Lung (tissue), 12 donors: ENCODE results near the gene RPRD2. TPM values are rescaled to one million over a fixed set of nuclear protein-coding genes. Genes with fewer than 3 reads are reported as not detected.

ENCODE experiments used
- ATAC-seq: fragments of 200-7000 bp; cut with Tn5 transposase; one replicate; pipeline ENCODE4 v1.9.1; 2020; ENCODE audit warnings: moderate number of reproducible peaks; ENCODE audit not compliant: insufficient read depth, low FRiP score
- DNase-seq, 3 donors: peaks; one replicate each; pipeline ENCODE4 v3.0.0-alpha.2; 2013 to 2017
- H3K27ac ChIP-seq, 2 donors: one replicate each; pipeline ENCODE4 v1.5.1; 2013; ENCODE audit warnings: mild to moderate bottlenecking in 2 of 2, moderate library complexity in 2 of 2, control low read depth in 1 of 2, inconsistent platforms in 1 of 2, low read depth in 1 of 2, low read length in 1 of 2
- H3K27me3 ChIP-seq, 3 donors: one replicate each; pipeline ENCODE4 v1.5.1; 2013; ENCODE audit warnings: low read length in 2 of 3; ENCODE audit not compliant: control insufficient read depth in 3 of 3, insufficient read depth in 3 of 3
- H3K36me3 ChIP-seq, 4 donors: one replicate each; pipeline ENCODE4 v1.5.1; 2013; ENCODE audit warnings: low read length in 4 of 4, mild to moderate bottlenecking in 1 of 4, moderate library complexity in 1 of 4; ENCODE audit not compliant: control insufficient read depth in 4 of 4, insufficient read depth in 4 of 4
- H3K4me1 ChIP-seq, 5 donors: one replicate each; pipeline ENCODE4 v1.5.1; 2013; ENCODE audit warnings: low read length in 5 of 5, mild to moderate bottlenecking in 2 of 5, moderate library complexity in 1 of 5; ENCODE audit not compliant: control insufficient read depth in 5 of 5, insufficient read depth in 5 of 5
- H3K4me3 ChIP-seq: one replicate; pipeline ENCODE4 v1.5.1; 2013; ENCODE audit warnings: mild to moderate bottlenecking, control low read depth, moderate library complexity
- H3K9ac ChIP-seq, 2 donors: one replicate each; pipeline ENCODE4 v1.5.1; 2013; ENCODE audit warnings: low read length in 2 of 2, control low read depth in 1 of 2; ENCODE audit not compliant: insufficient read depth in 1 of 2
- H3K9me3 ChIP-seq, 4 donors: one replicate each; pipeline ENCODE4 v1.5.1; 2013; ENCODE audit warnings: low read length in 3 of 4, mild to moderate bottlenecking in 1 of 4, moderate library complexity in 1 of 4; ENCODE audit not compliant: control insufficient read depth in 4 of 4, insufficient read depth in 3 of 4
- WGBS, 2 donors: extraction: QIAGEN DNeasy Blood & Tissue Kit; methylation state at CpG; one replicate each; pipeline ENCODE4 v1.1.7; 2013; 5-methylcytosine and 5-hydroxymethylcytosine counted together
- polyA plus RNA-seq, 2 donors: library from polyadenylated mRNA; stranded (reverse); fragments of 200-250 nt; gene quantifications; one replicate each; pipeline ENCODE4 v1.2.1, GENCODE V29; 2013
- total RNA-seq, 2 donors: library from RNA; depleted of rRNA in 1 of 2; stranded (reverse); fragments of >200 nt in 1 of 2; gene quantifications; one replicate each; pipeline ENCODE4 v1.2.1, GENCODE V29; 2014 to 2021
- TF ChIP-seq, protein P1 (sequence below): IDR thresholded peaks from 2 replicates; pipeline ENCODE4 v1.5.1; 2012; ENCODE audit warnings: mild to moderate bottlenecking; ENCODE audit errors: control extremely low read depth, extremely low read depth
- donor health status: control.
- donor health status: control.
- donor health status: Bipolar disorder and iron deficiency.
- donor health status: healthy.
- donor health status: DM: yes; HTN: yes; CAD: no.

Gene RPRD2
- total and polyA plus RNA-seq, 4 donors, result 7.1 to 27.8 (median 14.7) TPM

DNA sequence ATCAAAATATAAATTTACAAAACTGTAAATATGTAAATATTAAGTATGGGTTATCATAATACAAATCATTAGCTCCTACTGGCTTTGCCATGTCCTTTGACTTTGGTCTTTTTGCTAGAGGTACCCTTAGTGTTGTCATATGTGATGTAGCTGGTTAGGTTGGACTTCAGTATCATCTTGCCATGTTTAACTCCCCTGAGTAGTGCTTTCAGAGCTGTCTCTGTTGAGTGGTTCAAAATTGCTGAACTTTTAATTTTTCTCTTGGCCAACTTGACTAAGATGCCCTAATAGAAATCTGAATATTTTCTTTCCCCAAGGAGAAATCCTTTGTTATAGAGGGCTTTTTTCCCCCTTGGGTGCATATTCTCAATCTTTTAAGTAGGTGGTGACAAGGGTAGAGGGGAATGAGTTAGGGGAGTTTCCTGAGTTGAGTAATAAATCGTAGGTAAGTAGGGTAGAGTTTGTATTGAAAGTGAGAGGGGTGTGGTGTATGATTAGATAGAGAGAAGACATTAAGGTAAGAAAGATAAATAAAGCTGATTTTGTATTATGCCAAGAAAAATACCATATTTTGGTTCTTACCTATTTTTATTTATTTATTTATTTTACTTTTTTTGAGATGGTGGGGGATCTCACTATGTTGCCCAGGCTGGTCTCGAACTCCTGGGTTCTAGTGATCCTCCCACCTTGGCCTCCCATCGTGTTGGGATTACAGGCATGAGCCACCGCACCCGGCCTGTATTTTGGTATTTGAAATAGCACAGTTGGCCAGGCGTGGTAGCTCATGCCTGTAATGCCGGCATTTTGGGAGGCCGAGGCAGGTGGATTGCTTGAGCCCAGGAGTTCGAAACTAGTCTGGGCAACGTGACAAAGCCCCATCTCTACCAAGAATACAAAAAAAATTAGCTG is 21.8 kb downstream of the RPRD2 start:
- ATAC-seq (no peak), DNase-seq (no peak)
- H3K9me3 ChIP-seq, result peaks cover 0 to 2% (median 0%) of the 10 kb centered on the region in 4 donors
- 89 to 90% methylated on average over 10 of the region's 10 CpGs for WGBS, 2 donors
- no peak overlapping the region for H3K27ac ChIP-seq
- H3K9ac ChIP-seq, result no peak overlapping the region
- TF ChIP-seq, protein P1, sequence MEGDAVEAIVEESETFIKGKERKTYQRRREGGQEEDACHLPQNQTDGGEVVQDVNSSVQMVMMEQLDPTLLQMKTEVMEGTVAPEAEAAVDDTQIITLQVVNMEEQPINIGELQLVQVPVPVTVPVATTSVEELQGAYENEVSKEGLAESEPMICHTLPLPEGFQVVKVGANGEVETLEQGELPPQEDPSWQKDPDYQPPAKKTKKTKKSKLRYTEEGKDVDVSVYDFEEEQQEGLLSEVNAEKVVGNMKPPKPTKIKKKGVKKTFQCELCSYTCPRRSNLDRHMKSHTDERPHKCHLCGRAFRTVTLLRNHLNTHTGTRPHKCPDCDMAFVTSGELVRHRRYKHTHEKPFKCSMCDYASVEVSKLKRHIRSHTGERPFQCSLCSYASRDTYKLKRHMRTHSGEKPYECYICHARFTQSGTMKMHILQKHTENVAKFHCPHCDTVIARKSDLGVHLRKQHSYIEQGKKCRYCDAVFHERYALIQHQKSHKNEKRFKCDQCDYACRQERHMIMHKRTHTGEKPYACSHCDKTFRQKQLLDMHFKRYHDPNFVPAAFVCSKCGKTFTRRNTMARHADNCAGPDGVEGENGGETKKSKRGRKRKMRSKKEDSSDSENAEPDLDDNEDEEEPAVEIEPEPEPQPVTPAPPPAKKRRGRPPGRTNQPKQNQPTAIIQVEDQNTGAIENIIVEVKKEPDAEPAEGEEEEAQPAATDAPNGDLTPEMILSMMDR, result no peak
- H3K27me3 ChIP-seq, result no peaks in the 10 kb centered on the region
- peaks cover 0 to 2% (median 0%) of the 10 kb centered on the region in 4 donors for H3K36me3 ChIP-seq
- H3K4me3 ChIP-seq, result no peak overlapping the region
- peaks cover 0 to 21% (median 5%) of the 10 kb centered on the region in 5 donors for H3K4me1 ChIP-seq

DNA sequence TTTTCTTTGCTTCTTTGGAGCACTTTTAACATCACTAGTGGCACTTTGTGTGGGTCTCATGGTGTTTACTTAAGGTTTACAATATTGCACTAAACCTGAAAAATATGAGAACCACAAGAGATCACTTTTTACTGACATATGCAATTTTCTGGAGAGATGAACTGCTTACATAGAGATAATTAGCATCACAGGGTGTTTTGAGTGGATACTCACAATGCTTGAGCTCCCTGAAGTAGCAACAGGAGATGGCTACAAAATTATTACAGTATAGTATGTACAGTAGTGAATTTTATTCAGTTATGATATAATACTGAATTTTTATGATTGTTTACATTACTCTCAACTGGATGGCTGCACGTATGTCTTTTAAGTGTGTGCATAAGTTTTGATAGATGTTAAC is 22.6 kb downstream of the RPRD2 start:
- H3K36me3 ChIP-seq, result peaks cover 0 to 2% (median 0%) of the 10 kb centered on the region in 4 donors
- H3K4me1 ChIP-seq, result peaks cover 0 to 21% (median 4%) of the 10 kb centered on the region in 5 donors
- no peak overlapping the region for H3K27ac ChIP-seq
- H3K4me3 ChIP-seq, result no peak overlapping the region
- no peak for ATAC-seq
- H3K27me3 ChIP-seq, result no peaks in the 10 kb centered on the region
- no peak overlapping the region for H3K9ac ChIP-seq
- peaks cover 0 to 2% (median 0%) of the 10 kb centered on the region in 4 donors for H3K9me3 ChIP-seq
- TF ChIP-seq, protein P1, result no peak
- WGBS, 2 donors, result 46 to 66% methylated on average over 1 of the region's 1 CpG
- no peak for DNase-seq

DNA sequence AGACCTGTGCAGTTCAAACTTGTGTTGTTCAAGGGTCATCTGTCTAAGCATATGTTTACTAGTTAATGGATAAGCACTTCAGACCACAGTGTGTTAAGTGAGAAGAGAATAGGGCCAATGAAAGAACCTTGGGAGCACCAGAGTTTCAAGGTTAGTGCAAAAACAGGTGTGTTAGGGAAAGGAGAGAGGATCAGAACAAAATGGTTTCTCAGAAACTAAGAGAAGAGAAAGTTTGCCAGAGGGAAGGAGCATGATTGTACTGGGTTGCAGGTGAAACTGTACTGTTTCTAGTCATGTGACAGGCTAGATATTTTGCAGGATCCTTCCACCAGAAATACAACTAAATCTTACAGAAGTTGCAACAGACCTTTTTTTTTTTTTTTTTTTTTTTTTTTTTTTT is 23.3 kb downstream of the RPRD2 start:
- H3K4me1 ChIP-seq, result peaks cover 0 to 21% (median 4%) of the 10 kb centered on the region in 5 donors
- peaks cover 0 to 2% (median 0%) of the 10 kb centered on the region in 4 donors for H3K9me3 ChIP-seq
- ATAC-seq, result no peak
- H3K4me3 ChIP-seq, result no peak overlapping the region
- TF ChIP-seq, protein P1, result no peak
- H3K27me3 ChIP-seq, result no peaks in the 10 kb centered on the region
- no peak overlapping the region for H3K27ac ChIP-seq
- H3K9ac ChIP-seq, result no peak overlapping the region
- DNase-seq, result no peak
- peaks cover 0 to 2% (median 0%) of the 10 kb centered on the region in 4 donors for H3K36me3 ChIP-seq
